A549 treated with Hydrocortisone at 1 μM for 4 hours (cell line): Measurements from ENCODE around the gene ATP8B1. TPM values are rescaled to one million over a fixed set of nuclear protein-coding genes. Genes with fewer than 3 reads are reported as not detected.

Experiments
- total RNA-seq: library from RNA; stranded (reverse); fragments of 200-300 nt; extraction: Qiagen RNA extraction; gene quantifications from 5 replicates; pipeline ENCODE4 v1.2.3, GENCODE V29; 2022

The ATP8B1 gene
- total RNA-seq, result 6.0 to 8.9 TPM (median 6.8 TPM) in 5 replicates

GRCh38 chr18:57803103-57803969, at the start of gene ATP8B1:
TSS of gene ATP8B1 (minus strand) at chr18:57803315. CDS start at chr18:57731807, 71,508 bp downstream.

Other genes starting within 250 kb of the ATP8B1 start
- gene FECH, start 216.6 kb downstream of the ATP8B1 start, total RNA-seq, result 36.1 to 38.7 TPM (median 37.3 TPM) in 5 replicates
- 71.6 to 136 TPM (median 76.2 TPM) in 5 replicates for gene NARS1, start 181.5 kb downstream of the ATP8B1 start, total RNA-seq
- 33.7 to 36.6 TPM (median 35.0 TPM) in 5 replicates for gene NEDD4L, start 240.9 kb upstream of the ATP8B1 start, total RNA-seq